Spleen (tissue), 7 donors: ENCODE measurements around the gene IGFL4.

ENCODE experiments used
- POLR2A ChIP-seq, 3 donors: fragments of 450-650 bp; IDR thresholded peaks; one replicate each; pipeline ENCODE4 v1.5.1; 2017; ENCODE audit warnings: antibody characterized with exemption in 3 of 3, mild to moderate bottlenecking in 1 of 3
- POLR2AphosphoS5 ChIP-seq, 3 donors: sonication (generic); formaldehyde crosslinking; IDR thresholded peaks; one replicate each; pipeline ENCODE4 v1.5.1; 2017; ENCODE audit warnings: antibody characterized with exemption in 3 of 3
- TF ChIP-seq, protein P1 (sequence below), 11 experiments: fragments of 200-600 bp in 7 of 11; fragments of 450-650 bp in 4 of 11; sonication (generic) in 4 of 11; IDR thresholded peaks in 8 of 11; conservative IDR thresholded peaks in 3 of 11; 1 replicate in 7 of 11; 2 replicates in 4 of 11; pipeline versions ENCODE4 v1.4.0 to v1.8.0; 2016 to 2021; ENCODE audit warnings: antibody characterized with exemption in 11 of 11, inconsistent platforms in 4 of 11, mild to moderate bottlenecking in 1 of 11
- donor health status: DM: no; HTN: no; CAD: no; lungs with moderate emphysema.
- donor health status: DM: no; HTN: no; CAD: no.
- donor health status: DM: no; HTN: no; CAD: no.

DNA sequence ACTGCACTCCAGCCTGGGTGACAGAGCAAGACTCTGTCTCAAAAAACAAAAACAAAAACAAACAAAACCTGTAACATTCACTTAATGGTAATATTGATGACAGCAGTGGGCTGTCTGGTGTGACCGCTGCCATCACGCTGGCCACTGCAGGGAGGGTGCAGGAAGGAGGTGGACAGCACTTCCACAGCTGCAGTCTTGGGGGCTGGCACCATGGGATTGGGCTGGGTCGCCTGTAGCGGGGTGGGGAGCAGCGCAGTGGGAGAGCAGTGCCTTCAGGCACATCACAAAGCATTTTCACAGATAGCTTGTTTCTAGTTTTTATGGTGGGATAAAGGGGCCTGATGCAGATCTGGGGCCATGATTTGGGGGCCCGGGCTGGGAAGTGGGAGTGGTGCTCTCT is 5.3 kb downstream of the IGFL4 start:
- TF ChIP-seq, protein P1, sequence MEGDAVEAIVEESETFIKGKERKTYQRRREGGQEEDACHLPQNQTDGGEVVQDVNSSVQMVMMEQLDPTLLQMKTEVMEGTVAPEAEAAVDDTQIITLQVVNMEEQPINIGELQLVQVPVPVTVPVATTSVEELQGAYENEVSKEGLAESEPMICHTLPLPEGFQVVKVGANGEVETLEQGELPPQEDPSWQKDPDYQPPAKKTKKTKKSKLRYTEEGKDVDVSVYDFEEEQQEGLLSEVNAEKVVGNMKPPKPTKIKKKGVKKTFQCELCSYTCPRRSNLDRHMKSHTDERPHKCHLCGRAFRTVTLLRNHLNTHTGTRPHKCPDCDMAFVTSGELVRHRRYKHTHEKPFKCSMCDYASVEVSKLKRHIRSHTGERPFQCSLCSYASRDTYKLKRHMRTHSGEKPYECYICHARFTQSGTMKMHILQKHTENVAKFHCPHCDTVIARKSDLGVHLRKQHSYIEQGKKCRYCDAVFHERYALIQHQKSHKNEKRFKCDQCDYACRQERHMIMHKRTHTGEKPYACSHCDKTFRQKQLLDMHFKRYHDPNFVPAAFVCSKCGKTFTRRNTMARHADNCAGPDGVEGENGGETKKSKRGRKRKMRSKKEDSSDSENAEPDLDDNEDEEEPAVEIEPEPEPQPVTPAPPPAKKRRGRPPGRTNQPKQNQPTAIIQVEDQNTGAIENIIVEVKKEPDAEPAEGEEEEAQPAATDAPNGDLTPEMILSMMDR (IDR thresholded peaks at IDR 0.05 in 8 of 11, conservative IDR thresholded peaks at IDR 0.05 in 3 of 11): no peak
- TF ChIP-seq POLR2A (IDR thresholded peaks at IDR 0.05) (no peak), POLR2AphosphoS5 (IDR thresholded peaks at IDR 0.05) (no peak)
